Superior temporal gyrus (tissue), 1 donor: ENCODE measurements around the gene RAD9A.
"Not testable (repeated sequence)": the region's sequence is repeated elsewhere in the genome, so short reads cannot be mapped to it uniquely, and the experiment has no call there.

Experiments used
- DNase-seq: peaks from one replicate; pipeline ENCODE4 v3.0.0-alpha.2; 2016; ENCODE audit errors: extremely low spot score

The RAD9A gene

DNA sequence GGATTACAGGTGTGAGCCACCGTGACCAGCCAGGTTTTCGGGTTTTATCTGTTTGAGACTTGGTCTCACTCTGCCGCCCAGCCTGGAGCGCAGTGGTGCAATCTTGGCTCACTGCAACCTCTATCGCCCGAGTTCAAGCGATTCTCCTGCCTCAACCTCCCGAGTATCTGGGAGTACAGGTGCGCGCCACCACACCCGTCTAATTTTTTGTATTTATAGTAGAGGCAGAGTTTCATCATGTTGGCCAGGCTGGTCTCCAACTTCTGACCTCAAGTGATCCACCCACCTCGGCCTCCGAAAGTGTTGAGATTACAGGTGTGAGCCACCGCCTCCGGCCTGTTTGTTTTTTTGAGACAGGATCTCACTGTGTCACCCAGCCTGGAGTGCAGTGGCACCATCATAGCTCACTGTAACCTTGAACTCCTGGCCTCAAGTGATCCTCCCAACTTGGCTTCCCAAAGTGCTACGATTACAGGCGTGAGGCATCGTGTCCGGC is 35.6 kb downstream of the RAD9A start:
- not testable (repeated sequence) for DNase-seq

DNA sequence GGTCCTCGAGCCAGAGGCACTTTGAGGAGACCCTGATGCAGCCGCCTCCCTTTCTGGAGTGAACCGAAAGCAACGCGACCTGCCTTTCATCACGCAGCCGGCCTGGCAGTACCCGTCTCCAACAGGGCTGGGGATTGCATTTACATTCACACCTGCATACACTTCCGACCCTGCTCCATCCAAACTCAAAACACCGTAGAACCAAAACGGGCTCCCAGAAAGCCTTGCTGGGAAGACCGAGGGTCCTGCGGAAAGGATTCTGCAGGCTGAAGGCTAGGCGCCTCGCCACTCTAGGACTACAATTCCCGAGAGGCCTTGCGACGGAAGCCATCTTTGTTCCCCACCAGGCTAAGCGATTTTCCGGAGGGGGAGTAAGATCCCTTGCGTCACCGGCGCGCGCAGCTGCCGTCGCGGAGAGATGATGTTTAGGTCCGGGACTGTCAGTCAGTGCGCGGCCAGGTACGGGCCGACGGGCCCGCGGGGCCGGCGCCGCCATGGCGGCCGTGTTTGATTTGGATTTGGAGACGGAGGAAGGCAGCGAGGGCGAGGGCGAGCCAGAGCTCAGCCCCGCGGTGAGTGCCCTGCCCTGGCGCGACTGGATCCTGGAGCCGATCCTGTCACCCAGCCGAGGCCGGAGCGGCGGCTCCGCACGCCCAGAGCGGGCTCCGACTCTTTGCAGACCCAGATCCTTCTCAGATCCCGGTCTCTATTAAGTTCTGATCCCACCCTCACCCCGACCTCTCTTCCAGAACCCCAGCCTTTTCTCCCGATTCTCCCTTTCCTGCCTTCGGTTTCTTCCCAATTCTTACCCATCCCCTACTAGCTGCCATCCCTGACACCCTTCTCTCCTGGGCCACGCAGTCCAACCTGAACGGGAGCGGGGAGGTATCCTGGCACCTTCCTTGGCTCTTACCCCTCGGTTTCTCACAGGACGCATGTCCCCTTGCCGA is 36.5 kb downstream of the RAD9A start, which contains the start of gene RPS6KB2:
RPS6KB2 (plus strand) TSS at position 443 of the 950 bp plus-strand sequence; CDS start at position 495, 52 bp downstream.
- peak; percentile 100 for DNase-seq

DNA sequence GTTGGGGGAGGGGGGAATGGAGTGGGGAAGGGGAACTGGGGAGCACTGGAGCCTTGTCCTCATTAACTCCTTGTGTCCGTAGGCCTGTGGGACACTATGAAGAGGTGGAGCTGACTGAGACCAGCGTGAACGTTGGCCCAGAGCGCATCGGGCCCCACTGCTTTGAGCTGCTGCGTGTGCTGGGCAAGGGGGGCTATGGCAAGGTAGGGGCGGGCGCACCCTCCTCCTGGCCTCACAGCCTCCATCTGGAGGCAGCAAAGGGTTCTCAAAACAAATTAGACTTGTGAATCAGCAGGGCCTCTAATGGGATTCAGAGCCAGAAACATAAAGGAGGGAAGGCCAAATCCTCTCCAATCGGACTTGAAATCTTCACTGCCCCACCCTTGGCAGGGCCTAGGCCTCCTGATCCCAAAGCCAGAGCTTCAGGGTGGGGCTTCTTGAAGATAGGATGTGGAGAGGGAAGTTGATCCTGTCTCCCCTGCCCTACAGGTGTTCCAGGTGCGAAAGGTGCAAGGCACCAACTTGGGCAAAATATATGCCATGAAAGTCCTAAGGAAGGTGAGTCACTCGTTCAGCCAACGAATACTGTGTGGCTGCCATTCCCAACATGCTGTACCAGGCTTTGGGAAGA is 37.4 kb downstream of the RAD9A start:
- DNase-seq: no peak

DNA sequence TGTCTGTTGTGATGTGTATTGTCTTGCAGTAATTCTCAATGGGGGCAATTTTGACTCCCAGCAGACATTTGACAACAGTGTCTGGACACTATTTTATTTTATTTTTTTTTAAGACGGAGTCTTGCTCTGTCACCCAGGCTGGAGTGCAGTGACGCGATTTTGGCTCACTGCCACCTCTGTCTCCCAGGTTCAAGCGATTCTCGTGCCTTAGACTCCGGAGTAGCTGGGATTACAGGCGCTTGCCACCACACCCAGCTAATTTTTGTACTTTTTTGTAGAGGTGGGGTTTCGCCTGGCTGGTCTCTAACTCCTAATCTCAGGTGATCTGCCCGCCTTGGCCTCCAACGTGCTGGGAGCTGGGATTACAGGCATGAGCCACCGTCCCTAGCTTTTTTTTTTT is 37.9 kb downstream of the RAD9A start:
- no peak for DNase-seq

DNA sequence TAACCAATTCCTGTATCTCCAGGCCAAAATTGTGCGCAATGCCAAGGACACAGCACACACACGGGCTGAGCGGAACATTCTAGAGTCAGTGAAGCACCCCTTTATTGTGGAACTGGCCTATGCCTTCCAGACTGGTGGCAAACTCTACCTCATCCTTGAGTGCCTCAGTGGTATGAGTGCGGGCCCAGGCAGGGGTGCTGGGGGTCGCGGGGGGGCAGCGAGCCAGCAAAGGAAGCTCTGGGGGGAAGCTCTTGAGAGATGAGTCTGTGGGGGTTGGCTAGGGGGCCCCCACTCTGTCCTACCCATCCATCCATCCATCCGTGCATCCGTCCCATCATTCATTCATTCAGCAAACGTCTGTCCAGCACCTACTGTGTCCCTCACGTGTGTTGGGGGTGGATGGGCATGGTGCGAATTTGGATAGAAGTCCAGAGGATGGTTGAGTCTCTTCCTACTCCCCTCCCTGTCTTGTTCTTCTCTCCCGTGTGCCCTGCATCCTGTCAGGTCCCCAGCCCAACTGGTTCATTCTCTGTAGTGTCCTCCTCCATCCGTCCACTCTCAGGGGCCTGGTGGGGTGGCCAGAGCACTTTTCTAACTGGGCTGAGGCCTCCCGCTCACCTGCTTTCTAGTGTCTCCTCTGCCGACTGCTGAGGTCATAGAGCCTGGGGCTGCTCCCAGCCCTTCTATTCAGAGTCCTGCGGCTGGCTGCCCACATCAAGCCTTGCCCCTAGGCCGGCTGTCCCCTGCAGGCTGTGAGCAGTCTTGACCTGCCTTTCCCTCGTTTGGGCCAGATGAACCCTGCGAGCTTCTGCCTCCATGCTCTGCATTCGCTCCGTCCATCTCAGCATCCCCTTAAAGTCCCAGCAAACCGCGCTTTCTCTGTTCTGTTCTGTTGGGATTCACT is 39.8 kb downstream of the RAD9A start:
- no peak for DNase-seq

DNA sequence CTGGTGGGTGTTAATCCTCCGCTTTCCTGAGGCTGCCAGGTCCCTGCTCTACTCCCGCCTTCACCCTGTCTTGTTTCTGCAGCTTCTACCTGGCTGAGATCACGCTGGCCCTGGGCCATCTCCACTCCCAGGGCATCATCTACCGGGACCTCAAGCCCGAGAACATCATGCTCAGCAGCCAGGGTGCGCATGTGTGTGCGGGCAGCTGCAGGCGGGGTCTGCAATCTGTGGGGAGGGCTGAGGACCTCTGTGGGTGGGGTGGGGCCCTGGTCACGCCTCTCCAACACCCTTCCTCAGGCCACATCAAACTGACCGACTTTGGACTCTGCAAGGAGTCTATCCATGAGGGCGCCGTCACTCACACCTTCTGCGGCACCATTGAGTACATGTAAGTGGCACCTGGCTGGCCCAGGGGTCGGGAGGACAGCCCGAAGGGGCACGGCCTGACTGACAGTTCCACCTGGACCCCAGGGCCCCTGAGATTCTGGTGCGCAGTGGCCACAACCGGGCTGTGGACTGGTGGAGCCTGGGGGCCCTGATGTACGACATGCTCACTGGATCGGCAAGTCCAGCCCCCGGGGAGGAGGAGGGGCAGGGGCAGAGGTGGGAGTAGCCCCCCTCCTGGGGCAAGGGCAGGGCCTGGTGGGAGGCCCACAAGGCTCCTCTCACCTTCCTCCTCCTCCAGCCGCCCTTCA is 41.0 kb downstream of the RAD9A start:
- no peak for DNase-seq

DNA sequence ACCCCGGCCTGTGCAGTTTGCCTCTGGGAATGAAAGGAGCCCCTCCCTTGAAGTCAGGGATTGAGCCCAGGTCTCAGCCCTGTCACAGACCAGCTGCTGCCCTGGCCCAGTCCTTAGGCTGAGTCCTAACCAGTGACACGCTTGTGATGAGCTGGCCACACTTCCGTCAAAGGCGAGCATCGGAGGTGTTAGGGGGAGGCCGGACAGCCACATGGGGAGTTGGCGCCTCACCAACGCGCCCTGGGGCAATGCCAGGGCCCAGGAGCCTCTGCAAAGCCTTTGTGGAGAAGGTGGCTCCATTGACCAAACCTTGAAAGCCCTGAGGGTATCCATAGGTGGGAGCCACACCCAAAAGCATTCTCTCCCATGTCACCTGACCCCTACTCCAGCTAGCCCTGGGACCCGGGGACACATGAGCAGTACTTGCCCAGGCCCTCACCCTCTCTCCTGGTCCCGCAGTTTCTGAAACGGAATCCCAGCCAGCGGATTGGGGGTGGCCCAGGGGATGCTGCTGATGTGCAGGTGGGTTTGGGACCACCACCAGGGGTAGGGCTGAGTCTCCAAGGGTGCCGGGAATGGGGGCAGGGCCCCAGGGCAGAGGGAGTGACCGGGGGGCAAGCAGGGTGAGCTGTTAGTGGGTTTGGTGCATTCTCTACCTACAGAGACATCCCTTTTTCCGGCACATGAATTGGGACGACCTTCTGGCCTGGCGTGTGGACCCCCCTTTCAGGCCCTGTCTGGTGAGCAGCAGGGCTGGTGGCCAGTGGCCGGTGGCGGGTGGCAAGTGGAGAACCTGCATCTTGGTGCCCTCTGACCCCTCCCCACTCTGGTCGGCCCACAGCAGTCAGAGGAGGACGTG is 42.0 kb downstream of the RAD9A start:
- no peak for DNase-seq

DNA sequence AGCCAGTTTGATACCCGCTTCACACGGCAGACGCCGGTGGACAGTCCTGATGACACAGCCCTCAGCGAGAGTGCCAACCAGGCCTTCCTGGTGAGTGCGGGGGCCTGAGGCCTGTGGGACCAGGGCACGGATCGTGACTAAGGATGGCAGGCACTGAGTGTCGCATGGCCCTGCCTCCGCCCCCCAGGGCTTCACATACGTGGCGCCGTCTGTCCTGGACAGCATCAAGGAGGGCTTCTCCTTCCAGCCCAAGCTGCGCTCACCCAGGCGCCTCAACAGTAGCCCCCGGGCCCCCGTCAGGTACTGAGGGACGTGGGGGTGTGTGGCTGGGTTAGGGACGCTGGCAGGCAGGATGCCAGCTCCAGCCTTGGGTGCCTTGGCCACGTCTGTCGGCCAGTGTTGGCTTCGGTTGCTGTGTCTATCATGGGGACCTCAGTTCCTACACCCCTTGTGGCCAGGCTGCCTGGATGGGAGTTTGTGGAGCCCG is 42.7 kb downstream of the RAD9A start:
- DNase-seq: no peak

DNA sequence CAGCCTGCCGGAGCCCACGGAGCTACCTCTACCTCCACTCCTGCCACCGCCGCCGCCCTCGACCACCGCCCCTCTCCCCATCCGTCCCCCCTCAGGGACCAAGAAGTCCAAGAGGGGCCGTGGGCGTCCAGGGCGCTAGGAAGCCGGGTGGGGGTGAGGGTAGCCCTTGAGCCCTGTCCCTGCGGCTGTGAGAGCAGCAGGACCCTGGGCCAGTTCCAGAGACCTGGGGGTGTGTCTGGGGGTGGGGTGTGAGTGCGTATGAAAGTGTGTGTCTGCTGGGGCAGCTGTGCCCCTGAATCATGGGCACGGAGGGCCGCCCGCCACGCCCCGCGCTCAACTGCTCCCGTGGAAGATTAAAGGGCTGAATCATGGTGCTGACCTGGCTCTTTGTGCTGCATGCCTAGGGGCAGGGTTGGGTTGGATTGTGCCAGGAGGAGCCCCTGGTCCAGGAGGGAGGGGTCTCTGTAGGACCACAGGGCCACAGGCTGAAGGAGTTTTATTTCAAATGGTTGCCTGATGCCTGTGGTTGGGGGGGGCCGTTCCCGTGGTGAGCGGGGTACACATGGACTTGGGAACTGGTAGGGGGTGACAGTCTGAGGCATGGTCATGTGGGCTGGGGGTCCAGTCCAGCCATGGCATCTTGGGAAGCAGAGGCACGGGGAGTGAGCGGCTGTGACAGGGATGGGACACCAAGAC is 43.4 kb downstream of the RAD9A start:
- no peak for DNase-seq

DNA sequence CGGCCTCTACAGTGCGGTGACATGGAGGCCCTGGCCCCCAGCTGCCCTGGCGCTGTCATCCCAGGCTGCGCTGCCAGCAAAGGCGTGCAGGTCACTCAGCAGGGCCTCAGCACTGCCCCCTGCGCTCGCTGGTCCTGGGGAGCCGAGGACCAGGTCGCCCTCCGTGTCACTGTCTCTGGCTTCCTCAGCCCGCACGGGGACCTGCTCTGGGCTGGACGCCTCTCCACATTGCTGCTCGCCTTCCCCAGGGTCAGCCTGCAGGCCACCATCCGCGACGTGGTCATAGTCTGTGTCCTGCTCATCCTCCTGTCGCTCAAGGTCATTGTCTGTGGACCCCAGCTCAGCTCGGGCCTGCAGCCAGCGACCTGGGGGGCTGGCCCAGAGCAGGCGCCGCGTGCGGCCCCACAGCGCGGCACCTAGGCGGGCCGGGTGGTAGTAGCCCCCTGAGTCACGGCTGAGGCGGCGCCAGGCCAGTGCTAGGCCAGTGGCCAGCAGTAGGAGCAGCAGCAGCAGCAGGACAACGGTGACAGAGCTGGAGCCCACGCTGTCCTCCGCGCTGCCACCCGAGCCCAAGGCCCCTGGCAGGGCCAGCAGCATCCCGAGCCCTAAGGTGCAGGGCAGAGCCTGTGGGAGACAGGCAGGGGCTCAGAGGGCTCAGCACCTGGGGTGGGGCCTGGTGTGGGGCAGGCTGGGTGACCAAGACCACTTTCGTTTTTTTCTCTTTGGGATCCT is 44.1 kb downstream of the RAD9A start:
- DNase-seq: no peak

DNA sequence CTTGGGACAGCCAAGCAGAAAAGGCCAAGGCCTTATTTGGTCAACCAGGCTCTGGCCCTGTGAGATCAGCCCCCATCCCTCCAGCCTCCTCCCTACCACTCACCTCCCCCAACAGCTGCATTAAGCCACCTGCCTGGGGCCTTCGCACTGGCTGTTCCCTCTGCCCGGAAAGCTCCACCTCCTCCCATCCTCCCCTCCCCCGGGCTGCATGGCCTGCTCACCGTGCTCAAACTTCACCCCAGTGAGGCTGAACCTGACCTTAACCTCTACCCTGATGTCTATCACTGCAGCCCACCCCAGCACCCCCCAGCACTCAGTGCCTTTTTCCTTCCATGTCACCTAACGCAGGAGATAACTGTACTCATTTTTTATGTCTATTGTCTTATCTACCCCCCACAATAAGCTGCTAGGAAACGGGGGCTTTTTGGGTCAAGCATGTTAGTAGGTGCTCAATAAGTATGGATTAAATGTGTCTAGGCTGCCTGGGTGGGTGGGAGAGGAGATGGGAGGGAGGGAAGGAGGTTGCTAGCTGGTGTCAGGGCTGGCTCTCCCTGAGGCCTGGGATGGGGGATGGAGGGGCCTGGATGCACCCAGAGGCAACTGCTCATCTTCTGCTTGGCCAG is 44.8 kb downstream of the RAD9A start:
- no peak for DNase-seq

DNA sequence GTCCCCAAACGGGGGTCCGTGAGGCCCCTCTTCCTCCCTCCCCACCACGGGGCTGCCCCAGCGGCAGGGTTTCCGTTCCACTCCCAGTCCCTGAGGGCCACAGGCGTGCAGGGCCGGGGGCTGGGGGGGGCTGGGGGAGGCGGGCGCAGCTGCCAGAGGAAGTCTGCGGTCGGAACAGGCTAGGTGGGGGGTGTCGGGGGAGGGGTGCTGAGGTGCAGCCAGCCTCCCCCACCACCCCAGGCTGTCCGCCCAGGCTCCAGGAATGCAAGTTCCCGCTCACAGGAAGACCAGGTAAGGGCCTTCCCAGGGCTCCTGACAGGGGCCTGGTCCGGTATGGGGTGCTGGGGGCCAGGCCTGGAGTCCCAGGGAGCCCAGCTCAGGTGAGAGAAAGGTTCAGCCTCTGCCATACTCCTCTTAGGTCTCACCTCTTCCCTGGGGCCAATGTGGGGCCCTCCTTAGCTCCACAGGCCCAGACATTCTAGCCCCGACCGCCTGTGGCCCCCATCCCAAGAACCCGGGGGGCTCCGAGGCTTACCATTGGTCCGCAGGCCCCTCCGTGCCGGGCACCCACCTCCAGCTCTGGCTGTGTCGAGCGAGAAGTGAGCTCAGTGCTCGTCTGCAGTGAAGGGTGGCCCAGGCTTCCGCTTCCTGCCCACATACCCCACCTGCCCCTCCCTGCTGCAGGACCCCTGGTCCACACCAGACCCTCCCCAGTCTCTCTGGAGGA is 45.5 kb downstream of the RAD9A start, which contains the start of gene PTPRCAP:
PTPRCAP (minus strand) TSS at position 601 of the 727 bp plus-strand sequence; CDS start at position 538, 63 bp downstream.
- DNase-seq: no peak

DNA sequence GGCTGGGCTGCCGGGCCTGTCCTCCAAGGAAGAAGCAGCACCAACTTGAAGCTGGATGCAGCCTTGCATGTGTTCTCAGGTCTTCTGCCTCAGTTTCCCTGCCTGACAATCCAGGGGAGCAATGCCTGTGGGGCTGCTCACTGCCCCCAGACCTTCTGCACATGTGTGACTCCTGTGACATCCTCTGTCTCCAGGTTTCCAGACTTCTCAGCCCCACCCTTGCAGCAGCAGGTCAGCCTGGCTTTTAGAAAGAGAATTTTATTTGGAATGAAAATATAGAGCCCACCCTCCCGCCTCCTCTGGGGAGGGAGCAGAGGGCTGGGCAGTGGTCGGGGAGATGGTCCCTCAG is 46.0 kb downstream of the RAD9A start:
- no peak for DNase-seq

DNA sequence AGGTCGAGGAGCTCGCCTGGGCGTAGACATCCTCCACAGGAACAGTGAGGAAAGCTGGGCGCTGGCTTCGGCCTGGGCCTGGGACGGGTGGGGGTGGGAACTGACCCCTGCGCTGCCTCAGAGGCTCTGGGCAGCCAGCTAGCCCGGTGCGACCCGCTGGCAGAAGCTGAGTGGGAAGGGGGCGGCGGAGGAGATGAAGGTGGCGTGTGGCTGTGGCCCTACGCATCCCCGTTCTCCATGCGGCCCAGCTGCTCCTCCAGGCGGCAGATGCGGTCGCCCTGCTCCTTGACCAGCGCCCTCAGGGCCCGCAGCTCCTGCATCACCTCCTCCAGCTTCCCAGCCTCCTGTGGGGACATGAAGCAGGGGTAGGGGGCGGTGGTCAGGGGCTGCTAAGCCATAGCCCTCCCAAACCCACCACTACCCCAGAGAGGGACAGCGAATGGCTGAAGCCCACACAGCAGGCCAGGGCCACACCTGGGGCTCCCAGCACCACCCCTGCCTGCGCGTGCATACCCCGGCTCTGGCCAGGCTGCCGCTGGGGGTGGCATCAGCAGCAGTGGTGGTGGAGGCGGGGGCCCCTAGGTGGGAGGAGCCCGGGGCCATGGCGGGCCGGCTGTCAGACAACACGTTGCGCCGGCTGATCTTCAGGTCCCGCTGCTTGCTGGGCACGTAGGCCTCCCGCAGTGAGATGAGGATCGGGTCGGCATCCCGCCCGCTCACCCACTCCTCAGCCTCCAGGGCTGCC is 46.5 kb downstream of the RAD9A start:
- no peak for DNase-seq

DNA sequence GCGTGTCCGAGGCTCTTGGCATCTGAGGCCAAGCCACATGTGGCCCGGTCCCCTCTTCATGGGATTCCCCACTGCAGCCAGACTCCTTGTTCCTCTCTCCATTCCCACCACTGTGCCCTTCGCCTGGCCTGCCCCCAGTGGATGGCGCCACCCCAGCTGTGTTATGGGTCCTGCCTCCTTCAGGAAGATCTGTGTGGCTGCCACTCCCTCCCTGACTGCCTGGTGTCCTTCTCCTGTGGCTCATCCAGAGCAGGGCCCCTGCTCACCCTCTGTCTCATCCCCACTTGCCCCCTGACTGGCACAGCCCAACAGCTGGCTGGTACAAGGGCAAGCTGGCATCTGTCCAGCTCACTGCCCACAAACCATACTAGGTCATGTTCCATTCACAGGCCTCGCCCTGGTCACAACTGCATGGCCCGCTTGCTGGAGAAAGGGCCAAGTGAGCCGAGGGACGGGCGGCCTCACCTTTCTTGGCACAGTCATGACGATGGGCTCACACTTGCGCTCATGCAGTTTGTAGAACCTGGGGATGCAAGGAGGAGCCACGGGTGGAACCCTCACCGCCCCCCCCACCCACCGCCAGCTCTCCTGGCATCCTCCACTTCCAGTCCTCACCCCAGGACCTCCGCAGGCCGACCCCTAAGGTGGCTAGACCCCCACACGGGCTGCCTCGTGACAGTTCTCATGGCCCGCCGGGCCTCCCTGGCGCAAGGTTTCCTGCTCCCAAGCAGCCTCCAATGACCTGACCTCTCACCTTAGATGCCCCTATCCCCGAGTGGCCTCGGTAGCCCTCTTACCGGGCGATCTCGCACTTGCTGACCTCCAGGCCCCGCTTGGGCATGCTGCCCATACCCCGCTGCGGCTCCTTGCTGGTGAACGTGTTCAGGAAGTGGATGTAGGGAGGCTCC is 47.8 kb downstream of the RAD9A start:
- no peak for DNase-seq
